ENCODE data around the gene KLHL22.
"Not testable (repeated sequence)": the region's sequence is repeated elsewhere in the genome, so short reads cannot be mapped to it uniquely, and the experiment has no call there.

Gene KLHL22

DNA sequence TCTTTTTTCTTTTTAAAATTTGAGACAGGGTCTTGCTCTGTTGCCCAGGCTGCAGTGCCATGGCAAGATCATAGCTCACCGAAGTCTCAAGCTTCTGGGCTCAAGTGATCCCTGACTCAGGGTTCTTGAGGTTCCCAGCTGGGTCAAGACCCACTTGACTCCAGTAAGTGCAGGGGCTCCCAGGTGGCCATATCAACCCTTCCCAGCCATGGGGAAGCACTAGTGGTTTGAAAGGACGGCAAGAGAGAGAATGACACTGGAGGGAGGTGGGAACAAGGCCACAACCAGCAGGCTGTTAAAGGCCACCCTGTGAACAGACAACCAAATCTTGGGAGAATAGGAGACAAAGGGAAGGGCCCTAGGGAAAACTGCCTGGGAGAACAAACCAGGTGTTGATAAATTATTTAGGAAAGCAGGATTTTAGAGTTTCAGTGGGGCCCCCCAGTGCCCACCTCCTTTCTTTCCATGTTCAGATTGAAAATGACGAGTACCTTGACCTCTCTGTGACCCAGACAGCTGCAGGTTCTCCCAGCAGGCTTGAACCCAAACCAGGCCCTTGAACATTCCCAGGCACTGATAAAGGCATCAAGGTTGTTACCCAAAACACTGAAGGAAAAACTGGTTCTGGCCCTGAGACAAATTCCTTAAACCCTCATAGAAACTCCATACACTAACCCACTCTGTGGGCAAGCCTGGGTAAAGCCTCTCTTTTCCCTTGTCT lies 28.8 kb downstream of the KLHL22 start:
- no peak for DNase-seq

DNA sequence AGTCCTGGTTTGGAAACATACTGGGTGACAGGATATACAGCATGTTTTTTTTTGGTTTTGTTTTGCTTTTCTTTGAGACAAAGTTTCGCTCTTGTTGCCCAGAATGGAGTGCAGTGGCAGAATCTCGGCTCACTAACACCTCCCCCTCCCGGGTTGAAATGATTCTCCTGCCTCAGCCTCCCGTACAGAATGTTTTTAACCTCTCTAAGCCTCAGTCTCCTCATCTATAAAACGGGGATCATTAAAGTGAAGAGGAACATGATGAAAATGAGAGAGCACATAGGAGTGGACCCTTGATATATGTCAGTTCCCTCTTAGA lies 29.9 kb downstream of the KLHL22 start:
- DNase-seq = no peak

GRCh38 chr22:20464912-20465758 lies 30.5 kb downstream of the KLHL22 start:
- DNase-seq = no peak

DNA sequence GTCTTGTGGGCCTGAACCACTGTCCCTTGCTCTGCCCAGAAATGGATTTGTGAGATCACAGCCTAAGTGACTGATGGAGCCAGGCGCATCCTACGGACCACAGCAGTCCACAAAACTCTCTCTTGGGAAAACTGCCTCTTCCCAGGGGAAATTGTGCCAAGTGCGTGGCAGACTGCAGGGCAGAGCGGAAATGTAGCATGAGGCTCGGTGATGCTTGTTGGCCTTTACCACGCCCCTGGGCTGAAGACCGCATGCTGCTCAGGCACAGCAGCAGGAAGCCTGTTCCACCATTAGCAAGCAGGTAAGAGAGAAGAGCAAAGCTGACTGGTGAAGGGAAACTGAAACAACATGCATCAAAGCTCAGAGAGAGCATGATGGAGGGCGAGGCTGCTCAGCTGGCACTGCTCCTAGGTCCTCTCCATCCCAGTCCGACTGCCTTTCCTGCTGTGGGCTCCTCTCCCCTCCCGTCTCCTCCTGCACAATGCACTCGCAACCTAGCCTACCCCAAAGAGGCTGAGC lies 31.4 kb downstream of the KLHL22 start:
- DNase-seq = no peak

DNA sequence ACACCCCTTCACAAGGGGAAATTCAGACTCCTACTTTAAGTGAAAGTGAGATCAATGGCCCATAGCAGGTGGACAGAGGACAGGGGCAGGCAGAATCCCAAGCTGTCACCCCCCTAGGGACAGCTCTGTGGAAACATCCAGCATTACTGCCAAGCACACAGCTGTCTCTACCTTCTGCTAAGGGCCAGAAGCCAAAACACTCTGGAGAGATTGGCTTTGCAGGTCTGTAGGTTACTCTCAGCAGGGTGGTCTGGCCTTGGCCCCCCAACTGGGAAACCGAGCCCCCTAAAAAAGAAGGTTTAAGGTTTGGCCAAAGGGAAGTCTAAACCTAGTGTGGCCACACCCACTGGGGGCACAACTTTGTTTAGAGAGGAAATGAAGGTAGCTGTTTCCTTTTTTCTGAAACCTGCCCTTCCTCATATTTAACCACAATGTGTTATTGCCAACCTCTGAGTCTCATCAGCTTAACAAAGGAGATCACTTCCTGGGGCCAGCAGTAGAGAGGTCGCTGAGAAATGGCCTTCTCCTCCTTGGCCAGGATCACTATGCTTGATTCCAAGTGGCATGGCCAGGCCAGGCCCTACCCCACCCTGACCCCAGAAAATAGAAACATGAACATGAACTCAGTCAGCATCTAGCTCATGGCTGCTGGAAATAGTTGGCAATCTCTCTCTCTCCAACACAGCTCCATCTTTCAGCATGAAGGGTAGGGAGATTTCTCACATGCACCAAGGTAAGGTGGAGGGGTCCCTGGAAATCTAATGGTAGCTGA lies 32.1 kb downstream of the KLHL22 start:
- no peak for DNase-seq

GRCh38 chr22:20459862-20460261 lies 35.7 kb downstream of the KLHL22 start:
- no peak for DNase-seq

GRCh38 chr22:20459152-20459542 lies 36.4 kb downstream of the KLHL22 start:
- DNase-seq = no peak

DNA sequence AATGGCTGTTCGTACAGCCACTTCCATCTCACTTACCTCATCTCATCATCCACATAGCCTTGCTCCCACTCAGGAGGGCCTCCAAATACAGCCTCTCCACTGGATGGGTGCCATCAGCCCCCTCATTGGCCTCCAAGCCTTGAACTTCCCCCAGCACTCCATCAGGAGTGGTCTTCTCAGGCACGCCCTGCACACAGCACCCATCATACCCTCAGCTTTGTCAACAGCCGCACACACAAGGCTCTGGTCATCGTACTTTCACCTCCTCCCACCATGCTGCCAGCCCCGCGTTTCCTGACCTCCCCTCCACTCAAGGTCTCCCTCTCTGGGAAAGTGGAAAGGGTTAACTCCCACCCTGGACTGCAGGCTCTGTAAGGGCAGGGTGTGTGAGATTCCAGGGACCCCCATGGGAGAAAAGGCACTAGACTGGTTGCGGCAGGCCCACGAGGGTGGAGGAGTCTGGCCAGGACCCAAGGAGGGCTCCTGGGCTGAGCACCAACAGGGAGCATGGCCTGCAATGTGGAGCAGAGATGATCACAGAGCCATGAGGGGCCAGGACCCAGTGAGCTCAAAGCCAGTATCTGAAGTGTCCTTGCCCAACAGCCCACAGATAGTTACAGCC lies 37.0 kb downstream of the KLHL22 start:
- no peak for DNase-seq

DNA sequence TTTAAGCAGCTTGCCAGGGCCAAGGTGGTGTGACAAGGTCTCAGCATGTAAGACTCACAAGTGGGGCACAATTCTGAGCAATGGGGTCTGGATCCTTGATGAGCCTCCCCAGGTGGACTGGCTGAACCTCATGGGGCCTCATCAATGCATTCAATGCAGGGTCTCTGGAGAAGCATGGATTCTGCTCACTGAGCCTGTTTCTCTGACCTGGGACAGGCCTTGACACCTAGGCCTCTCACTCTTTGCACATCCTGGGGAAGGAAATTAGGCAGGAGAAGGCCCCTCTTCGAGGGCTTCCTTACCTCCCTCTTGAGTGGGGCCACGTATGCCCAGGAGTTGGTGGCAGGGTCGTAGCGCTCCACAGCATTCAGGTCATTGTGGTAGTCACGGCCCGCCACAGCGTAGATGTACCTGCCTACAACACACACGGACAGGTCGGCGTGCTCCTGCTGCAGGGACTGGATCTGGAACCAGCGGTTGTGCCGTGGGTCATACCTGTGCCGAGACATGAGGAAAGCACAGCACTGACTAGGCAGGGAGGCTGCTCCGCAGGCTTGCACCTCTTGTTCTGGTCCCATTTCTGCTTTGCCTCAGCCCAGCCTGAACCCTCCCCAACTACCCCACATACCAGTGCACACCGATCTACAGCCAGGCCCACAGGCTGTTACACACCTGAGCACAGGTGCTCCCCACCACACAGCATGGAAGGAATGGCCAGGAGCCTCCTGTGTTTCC lies 37.9 kb downstream of the KLHL22 start:
- no peak for DNase-seq

DNA sequence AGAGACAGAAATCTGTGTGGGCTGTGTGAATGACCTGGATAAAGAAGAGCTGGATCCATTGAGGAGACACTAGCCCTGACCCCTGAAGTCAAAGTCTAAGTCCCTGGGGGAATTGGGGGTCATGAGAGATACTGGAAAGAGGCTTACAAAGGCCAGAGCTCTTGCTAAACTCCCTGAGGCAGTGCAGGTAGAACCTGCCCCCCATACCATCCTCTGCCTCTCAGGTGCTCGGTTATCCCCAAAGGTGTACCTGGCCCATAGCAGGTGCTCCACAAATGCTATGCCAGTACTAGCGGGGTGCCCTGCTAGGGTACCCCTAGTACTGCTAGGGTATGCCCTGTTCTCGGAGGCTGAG lies 38.9 kb downstream of the KLHL22 start:
- DNase-seq = no peak

GRCh38 chr22:20456064-20456721 lies 39.4 kb downstream of the KLHL22 start:
- peak; percentile 84 for DNase-seq

GRCh38 chr22:20455709-20456063 lies 39.9 kb downstream of the KLHL22 start:
- DNase-seq = peak; percentile 17

- no peak for DNase-seq
Measured at GRCh38 chr22:20453222-20453621, 42.4 kb downstream of the KLHL22 start.

- DNase-seq = no peak
Measured at GRCh38 chr22:20451920-20452319, 43.7 kb downstream of the KLHL22 start.

DNA sequence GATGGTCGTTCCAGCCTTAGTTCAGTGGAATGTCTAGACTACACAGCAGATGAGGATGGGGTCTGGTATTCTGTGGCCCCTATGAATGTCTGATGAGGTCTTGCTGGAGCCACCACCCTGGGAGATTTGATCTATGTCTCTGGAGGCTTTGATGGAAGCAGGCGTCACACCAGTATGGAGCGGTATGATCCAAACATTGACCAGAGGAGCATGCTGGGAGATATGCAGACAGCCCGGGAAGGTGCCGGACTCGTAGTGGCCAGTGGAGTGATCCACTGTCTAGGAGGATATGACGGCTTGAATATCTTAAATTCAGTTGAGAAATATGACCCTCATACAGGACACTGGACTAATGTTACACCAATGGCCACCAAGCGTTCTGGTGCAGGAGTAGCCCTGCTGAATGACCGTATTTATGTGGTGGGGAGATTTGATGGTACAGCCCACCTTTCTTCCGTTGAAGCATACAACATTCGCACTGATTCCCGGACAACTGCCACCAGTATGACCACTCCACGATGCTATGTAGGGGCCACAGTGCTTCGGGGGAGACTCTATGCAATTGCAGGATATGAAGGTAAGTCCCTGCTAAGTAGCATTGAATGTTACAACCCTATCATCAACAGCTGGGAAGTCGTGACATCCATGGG lies 44.3 kb downstream of the KLHL22 start:
- DNase-seq = not testable (repeated sequence)

- DNase-seq = no peak
Measured at GRCh38 chr22:20450551-20450906, 45.1 kb downstream of the KLHL22 start.

DNA sequence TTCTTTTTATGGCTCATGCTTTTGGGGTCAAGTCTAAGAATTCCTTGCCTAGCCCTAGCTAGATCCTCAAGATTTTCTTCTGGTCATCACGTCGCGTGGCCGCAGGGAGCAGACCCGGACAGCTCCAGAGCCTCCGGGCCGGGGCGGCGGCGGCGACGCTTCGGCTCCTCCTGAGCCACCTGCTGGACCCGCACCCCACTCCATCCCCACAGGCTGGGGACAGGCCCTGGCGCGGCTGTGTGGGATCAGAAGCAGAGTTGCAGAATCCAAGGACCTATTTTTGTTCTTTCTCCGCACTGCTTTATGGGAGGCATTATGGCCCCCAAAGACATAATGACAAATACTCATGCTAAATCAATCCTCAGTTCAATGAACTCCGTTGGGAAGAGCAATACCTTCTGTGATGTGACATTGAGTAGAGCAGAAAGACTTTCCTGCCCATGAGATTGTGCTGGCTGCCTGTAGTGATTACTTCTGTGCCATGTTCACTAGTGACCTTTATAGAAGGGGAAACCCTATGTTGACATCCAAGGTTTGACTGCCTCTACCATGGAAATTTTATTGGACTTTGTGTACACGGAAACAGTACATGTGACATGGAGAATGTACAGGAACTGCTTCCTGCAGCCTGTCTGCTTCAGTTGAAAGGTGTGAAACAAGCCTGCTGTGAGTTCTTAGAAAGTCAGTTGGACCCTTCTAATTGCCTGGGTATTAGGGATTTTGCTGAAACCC lies 45.6 kb downstream of the KLHL22 start:
- DNase-seq = no peak

- no peak for DNase-seq
Measured at GRCh38 chr22:20448630-20449029, 47.0 kb downstream of the KLHL22 start.

GRCh38 chr22:20446383-20446970 lies 49.1 kb downstream of the KLHL22 start:
- DNase-seq = no peak

DNA sequence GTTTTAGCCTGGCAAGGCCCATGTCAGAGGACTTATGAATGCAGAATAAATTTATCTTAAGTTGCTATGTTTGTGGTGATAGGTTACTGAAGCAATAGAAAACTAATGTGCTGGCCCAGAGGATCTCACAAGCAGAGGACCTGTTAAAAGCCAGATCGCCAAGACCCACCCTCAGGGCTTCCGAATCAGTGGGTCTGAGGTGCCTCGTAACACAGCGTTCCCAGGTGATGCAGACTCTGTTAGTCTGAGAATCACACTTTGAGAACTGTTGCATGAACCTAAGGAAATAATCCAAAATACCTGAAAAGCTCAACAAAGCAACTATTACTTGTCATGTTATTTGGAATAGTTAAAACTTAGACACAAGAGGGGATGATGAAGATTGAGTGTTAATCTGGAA lies 51.3 kb downstream of the KLHL22 start:
- DNase-seq = no peak
